Medulla oblongata (tissue), 1 donor: ENCODE measurements around the gene FAM240A.
A peak's percentile ranks its signal among the peaks of the same experiment; 100 is the strongest.
"Not testable (repeated sequence)": the region's sequence is repeated elsewhere in the genome, so short reads cannot be mapped to it uniquely, and the experiment has no call there.

Source experiments
- DNase-seq: peaks from one replicate; pipeline ENCODE4 v3.0.0-alpha.2; 2015; ENCODE audit errors: extremely low spot score

The FAM240A gene

GRCh38 chr3:46586738-46587246, 25.5 kb upstream of the FAM240A start:
- DNase-seq: no peak

GRCh38 chr3:46587268-46587667, 25.1 kb upstream of the FAM240A start:
- DNase-seq: not testable (repeated sequence)

- DNase-seq: no peak
Measured at GRCh38 chr3:46593274-46593862, 19.0 kb upstream of the FAM240A start.

- no peak for DNase-seq
Measured at GRCh38 chr3:46593979-46594378, 18.3 kb upstream of the FAM240A start.

GRCh38 chr3:46594723-46595122, 17.6 kb upstream of the FAM240A start:
- DNase-seq: no peak

GRCh38 chr3:46595819-46596314, 16.5 kb upstream of the FAM240A start:
- DNase-seq: no peak

GRCh38 chr3:46599590-46599989, 12.7 kb upstream of the FAM240A start:
- no peak for DNase-seq

- DNase-seq: no peak
Measured at GRCh38 chr3:46603446-46604046, 8.8 kb upstream of the FAM240A start.

GRCh38 chr3:46604127-46604526, 8.2 kb upstream of the FAM240A start:
- no peak for DNase-seq

GRCh38 chr3:46607603-46608028, 4.7 kb upstream of the FAM240A start:
- DNase-seq: no peak

GRCh38 chr3:46609212-46609721, 3.1 kb upstream of the FAM240A start:
- DNase-seq: no peak

GRCh38 chr3:46609944-46610722, 2.2 kb upstream of the FAM240A start:
- no peak for DNase-seq

- no peak for DNase-seq
Measured at GRCh38 chr3:46613313-46614005, 1.1 kb downstream of the FAM240A start.

GRCh38 chr3:46614431-46614830, 2.1 kb downstream of the FAM240A start:
- DNase-seq: no peak

- no peak for DNase-seq
Measured at GRCh38 chr3:46615050-46615775, 2.9 kb downstream of the FAM240A start.

- DNase-seq: no peak
Measured at GRCh38 chr3:46615976-46616375, 3.7 kb downstream of the FAM240A start.

GRCh38 chr3:46617941-46618340, 5.6 kb downstream of the FAM240A start:
- no peak for DNase-seq

- DNase-seq: no peak
Measured at GRCh38 chr3:46619845-46620778, 7.8 kb downstream of the FAM240A start.

- no peak for DNase-seq
Measured at GRCh38 chr3:46624533-46624932, 12.2 kb downstream of the FAM240A start.

- DNase-seq: peak; percentile 59
Measured at GRCh38 chr3:46624975-46625490, 12.7 kb downstream of the FAM240A start.
